K562 (cell line): Measurements from ENCODE around the gene ZNF335. TPM values are rescaled to one million over a fixed set of nuclear protein-coding genes. Genes with fewer than 3 reads are reported as not detected.

ENCODE experiments used
- CTCFL ChIP-seq: IDR thresholded peaks from 2 replicates; pipeline ENCODE4 v1.6.1; 2011; ENCODE audit warnings: borderline replicate concordance, low read depth, mild to moderate bottlenecking, moderate library complexity, low read length; ENCODE audit not compliant: insufficient read depth, poor library complexity, severe bottlenecking
- EHMT2 ChIP-seq: fragments of 450-650 bp; IDR thresholded peaks from 2 replicates; pipeline ENCODE4 v1.6.1; 2018; ENCODE audit warnings: antibody characterized with exemption
- FOXK2 ChIP-seq, 2 experiments: fragments of 450-650 bp; IDR thresholded peaks in 1 of 2; conservative IDR thresholded peaks in 1 of 2; 2 replicates each; pipeline ENCODE4 v1.6.1; 2016; ENCODE audit warnings: low read depth in 2 of 2, mild to moderate bottlenecking in 1 of 2
- IRF2 ChIP-seq: sonication (generic); formaldehyde crosslinking; IDR thresholded peaks from 2 replicates; pipeline ENCODE4 v1.8.1; 2022; ENCODE audit warnings: mild to moderate bottlenecking, missing genetic modification reagents
- KLF1 ChIP-seq: fragments of 450-650 bp; IDR thresholded peaks from 2 replicates; pipeline ENCODE4 v1.6.1; 2016; ENCODE audit warnings: missing genetic modification characterization, missing compliant biosample characterization
- NR2C2 ChIP-seq, 2 experiments: fragments of 200-800 bp in 1 of 2; sonication (Bioruptor generic) in 1 of 2; sonication (generic) in 1 of 2; formaldehyde crosslinking in 1 of 2; IDR thresholded peaks; 2 replicates each; pipeline versions ENCODE4 v1.6.1 to v1.8.0; 2016 to 2022; ENCODE audit warnings: mild to moderate bottlenecking in 1 of 2, missing compliant biosample characterization in 1 of 2, missing genetic modification characterization in 1 of 2, missing genetic modification reagents in 1 of 2
- POLR2AphosphoS5 ChIP-seq: IDR thresholded peaks from 2 replicates; pipeline ENCODE4 v1.6.1; 2011; ENCODE audit warnings: mild to moderate bottlenecking, low read depth, low read length, moderate library complexity; ENCODE audit not compliant: control insufficient read depth, insufficient read depth
- POLR3G ChIP-seq: IDR thresholded peaks from 2 replicates; pipeline ENCODE4 v1.6.1; 2011; ENCODE audit not compliant: insufficient read length, insufficient replicate concordance; ENCODE audit errors: extremely low read depth
- PRMT5 ChIP-seq: sonication (generic); formaldehyde crosslinking; IDR thresholded peaks from 2 replicates; pipeline ENCODE4 v1.5.0; 2020; ENCODE audit warnings: missing genetic modification reagents
- SMARCB1 ChIP-seq: IDR thresholded peaks from 2 replicates; pipeline ENCODE4 v1.6.1; 2011; ENCODE audit warnings: improper control_type of control experiment, low read depth; ENCODE audit not compliant: insufficient read length
- TAF7 ChIP-seq: fragments of 450-650 bp; IDR thresholded peaks from 2 replicates; pipeline ENCODE4 v1.6.1; 2016; ENCODE audit warnings: missing genetic modification characterization, missing compliant biosample characterization
- TOE1 ChIP-seq, 2 experiments: fragments of 450-650 bp in 1 of 2; sonication (generic) in 1 of 2; formaldehyde crosslinking in 1 of 2; IDR thresholded peaks; 2 replicates each; pipeline versions ENCODE4 v1.7.1 to v1.8.0; 2016 to 2022; ENCODE audit warnings: borderline replicate concordance in 2 of 2, mild to moderate bottlenecking in 2 of 2, antibody characterized with exemption in 1 of 2, inconsistent platforms in 1 of 2, low read depth in 1 of 2, missing genetic modification reagents in 1 of 2, moderate library complexity in 1 of 2
- TRIM28 ChIP-seq: fragments of 450-650 bp; IDR thresholded peaks from 2 replicates; pipeline ENCODE4 v1.6.1; 2017
- ZBED1 ChIP-seq: IDR thresholded peaks from 2 replicates; pipeline ENCODE4 v1.6.1; 2014
- ZNF12 ChIP-seq: sonication (generic); formaldehyde crosslinking; IDR thresholded peaks from 2 replicates; pipeline ENCODE4 v1.4.0; 2020; ENCODE audit warnings: mild to moderate bottlenecking, missing genetic modification reagents
- ZSCAN32 ChIP-seq: fragments of 450-650 bp; formaldehyde crosslinking; IDR thresholded peaks from 2 replicates; pipeline ENCODE4 v1.4.0; 2020; ENCODE audit warnings: mild to moderate bottlenecking, moderate library complexity
- polyA plus RNA-seq, 8 experiments: library from polyadenylated mRNA; depleted of rRNA in 4 of 8; stranded (reverse) in 5 of 8; unstranded in 3 of 8; fragments of >200 nt; fragmentation: Nextera tagmentation in 2 of 8; fragmentation: Illumina TruSeq in 1 of 8; extraction: Ambion mirVana in 2 of 8; extraction: Trizol in 1 of 8; gene quantifications; 2 replicates each; pipeline versions ENCODE4 v1.2.1 to v1.2.3, GENCODE V29; 2011 to 2014; ENCODE audit warnings: inconsistent platforms in 1 of 8, missing spikeins in 1 of 8
- total RNA-seq, 7 experiments: library from RNA; depleted of rRNA in 6 of 7; stranded (reverse); fragments of >200 nt in 6 of 7; fragmentation: Illumina TruSeq in 2 of 7; extraction: Trizol in 2 of 7; gene quantifications; 2 replicates each; pipeline versions ENCODE4 v1.2.1 to v1.2.3, GENCODE V29; 2011 to 2021; ENCODE audit warnings: low replicate concordance in 1 of 7
- TF ChIP-seq, protein P1 (sequence below), 2 experiments: fragments of 450-650 bp in 1 of 2; sonication (generic) in 1 of 2; formaldehyde crosslinking in 1 of 2; IDR thresholded peaks in 1 of 2; conservative IDR thresholded peaks in 1 of 2; 2 replicates each; pipeline versions ENCODE4 v1.6.1 to v1.8.1; 2016 to 2023; ENCODE audit warnings: mild to moderate bottlenecking in 2 of 2, moderate library complexity in 2 of 2, inconsistent platforms in 1 of 2, missing genetic modification reagents in 1 of 2

Gene ZNF335
- total and polyA plus RNA-seq, 9 of the 15 experiments (the other 6 are each of a cell fraction or from before 2014, with no cell fraction given): 0.39 to 16.0 (median 7.6) TPM

DNA sequence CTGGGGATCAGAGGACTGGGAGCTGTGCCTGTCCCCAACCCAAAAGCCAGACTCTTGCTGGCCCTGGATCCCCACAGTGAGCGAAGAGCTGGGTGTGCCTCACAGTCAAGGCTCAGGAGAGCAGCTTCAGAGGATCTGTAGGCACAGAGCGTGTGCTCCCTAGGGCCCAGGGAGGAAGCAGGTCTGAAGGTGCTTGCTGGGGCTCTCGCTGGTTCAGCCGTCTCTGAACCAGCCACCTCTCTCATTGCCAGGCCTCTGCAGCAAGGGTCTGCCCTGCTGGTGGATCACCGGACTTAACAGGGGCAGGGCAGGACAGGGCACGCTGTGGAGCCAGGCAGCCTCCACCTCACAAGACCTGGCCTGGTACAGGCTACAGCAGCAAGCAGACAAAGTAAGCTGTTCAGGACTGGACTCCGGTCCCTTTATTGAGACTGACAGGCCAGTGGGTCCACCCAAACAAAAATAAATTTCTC lies 23.7 kb downstream of the ZNF335 start (continued):
- TF ChIP-seq, protein P1, sequence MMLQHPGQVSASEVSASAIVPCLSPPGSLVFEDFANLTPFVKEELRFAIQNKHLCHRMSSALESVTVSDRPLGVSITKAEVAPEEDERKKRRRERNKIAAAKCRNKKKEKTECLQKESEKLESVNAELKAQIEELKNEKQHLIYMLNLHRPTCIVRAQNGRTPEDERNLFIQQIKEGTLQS (IDR thresholded peaks at IDR 0.05): no peak
- TF ChIP-seq, protein P1 (CRISPR knock-in tag; conservative IDR thresholded peaks at IDR 0.05): no peak
- no peak for TF ChIP-seq SMARCB1
- no peak for TF ChIP-seq NR2C2 (CRISPR knock-in tag; IDR thresholded peaks at IDR 0.05)
- no peak for TF ChIP-seq NR2C2 (tag; IDR thresholded peaks at IDR 0.05)
- no peak for TF ChIP-seq TOE1 (IDR thresholded peaks at IDR 0.05; ENCODE audit: borderline replicate concordance)
- TF ChIP-seq TOE1 (CRISPR knock-in tag; IDR thresholded peaks at IDR 0.05; ENCODE audit: borderline replicate concordance, low read depth): no peak
- 0 out of 2 replicates have a peak, but pooled peaks have one; percentile 23 for TF ChIP-seq POLR2AphosphoS5
- no peak for TF ChIP-seq ZSCAN32 (CRISPR knock-in tag)
- no peak for TF ChIP-seq TRIM28
- TF ChIP-seq FOXK2 (conservative IDR thresholded peaks at IDR 0.05 in 1 of 2, IDR thresholded peaks at IDR 0.05 in 1 of 2; ENCODE audit: low read depth in 2 of 2): no peak
- TF ChIP-seq CTCFL: no peak
- no peak for TF ChIP-seq ZNF12
- TF ChIP-seq EHMT2: no peak
- TF ChIP-seq POLR3G: no peak
- no peak for TF ChIP-seq KLF1 (tag)
- no peak for TF ChIP-seq PRMT5
- TF ChIP-seq ZBED1: no peak
- no peak for TF ChIP-seq TAF7 (tag)
- no peak for TF ChIP-seq IRF2 (CRISPR knock-in tag)
